Activated naive CD8-positive, alpha-beta T cell treated with anti-CD3 and anti-CD28 coated beads, Interleukin-2, amount 50 U/mL, for 16 hours (primary cell): ENCODE data around the gene CZIB.
"Not testable (repeated sequence)": the region's sequence is repeated elsewhere in the genome, so short reads cannot be mapped to it uniquely, and the experiment has no call there.

Experiments used
- DNase-seq: peaks from one replicate; pipeline ENCODE4 v3.0.0-alpha.2; 2020; ENCODE audit warnings: low read depth, low spot score

CZIB gene

GRCh38 chr1:53238197-53239155 lies 18.0 kb upstream of the CZIB start, which contains the start of gene MAGOH:
TSS of gene MAGOH (minus strand) at chr1:53238518. CDS start at chr1:53238448, 70 bp downstream.
- peak; percentile 89 for DNase-seq

GRCh38 chr1:53237638-53238037 lies 17.2 kb upstream of the CZIB start:
- DNase-seq = no peak

- DNase-seq = no peak
Observed at GRCh38 chr1:53220962-53221286, 490 bp upstream of the CZIB start.

GRCh38 chr1:53219711-53220110 lies 723 bp downstream of the CZIB start:
- DNase-seq = no peak

- DNase-seq = no peak
Observed at GRCh38 chr1:53218201-53218600, 2.2 kb downstream of the CZIB start.

- no peak for DNase-seq
Observed at GRCh38 chr1:53214376-53214940, 6.0 kb downstream of the CZIB start.

GRCh38 chr1:53210954-53211353 lies 9.5 kb downstream of the CZIB start:
- no peak for DNase-seq

- DNase-seq = no peak
Observed at GRCh38 chr1:53210352-53210751, 10.1 kb downstream of the CZIB start.

- no peak for DNase-seq
Observed at GRCh38 chr1:53207726-53208125, 12.7 kb downstream of the CZIB start.

- DNase-seq = no peak
Observed at GRCh38 chr1:53206735-53207379, 13.6 kb downstream of the CZIB start.

- DNase-seq = not testable (repeated sequence)
Observed at GRCh38 chr1:53206083-53206685, 14.2 kb downstream of the CZIB start.

GRCh38 chr1:53205496-53205895 lies 14.9 kb downstream of the CZIB start:
- DNase-seq = not testable (repeated sequence)

GRCh38 chr1:53203466-53203865 lies 17.0 kb downstream of the CZIB start:
- no peak for DNase-seq

GRCh38 chr1:53198241-53198651 lies 22.2 kb downstream of the CZIB start:
- DNase-seq = no peak

- DNase-seq = no peak
Observed at GRCh38 chr1:53197291-53198200, 22.9 kb downstream of the CZIB start.

- DNase-seq = peak; percentile 78
Observed at GRCh38 chr1:53196485-53197290, 23.7 kb downstream of the CZIB start, which contains the start of gene CPT2. TSS of gene CPT2 (plus strand) at chr1:53196824. CDS start at chr1:53196944, 120 bp downstream.

- no peak for DNase-seq
Observed at GRCh38 chr1:53196017-53196484, 24.4 kb downstream of the CZIB start.

- no peak for DNase-seq
Observed at GRCh38 chr1:53195246-53196016, 25.0 kb downstream of the CZIB start.

- DNase-seq = no peak
Observed at GRCh38 chr1:53190210-53190611, 30.2 kb downstream of the CZIB start.
